CD8-positive, alpha-beta memory T cell (primary cell): ENCODE measurements around the gene KRT17. TPM values are rescaled to one million over a fixed set of nuclear protein-coding genes. Genes with fewer than 3 reads are reported as not detected.

Experiments
- CTCF ChIA-PET: fragments of 350-600 bp; sonication (Branson Sonifier 250); formaldehyde crosslinking; loops from one replicate; lab custom pipeline; 2021; ENCODE audit warnings: antibody characterized with exemption; lab: Charles Lee
- POLR2A ChIA-PET: fragments of 350-600 bp; sonication (Branson Sonifier 250); formaldehyde crosslinking; loops from one replicate; lab custom pipeline; 2021; ENCODE audit warnings: antibody characterized with exemption; lab: Charles Lee
- DNase-seq, 5 donors: peaks; one replicate each; pipeline versions ENCODE4 v3.0.0 to v3.0.0-alpha.2; 2020 to 2022; ENCODE audit warnings: mixed read lengths in 1 of 5
- H3K27ac ChIP-seq: one replicate; pipeline ENCODE4 v1.7.0; 2013; ENCODE audit warnings: low read depth, mild to moderate bottlenecking, low read length, moderate library complexity
- H3K27me3 ChIP-seq: 2 replicates; pipeline ENCODE4 v1.7.0; 2013; ENCODE audit warnings: low read length, mild to moderate bottlenecking; ENCODE audit not compliant: insufficient read depth, poor library complexity, severe bottlenecking
- H3K36me3 ChIP-seq: 2 replicates; pipeline ENCODE4 v1.7.0; 2013; ENCODE audit warnings: mild to moderate bottlenecking, low read length, moderate library complexity; ENCODE audit not compliant: insufficient read depth
- H3K4me1 ChIP-seq: 2 replicates; pipeline ENCODE4 v1.7.0; 2013; ENCODE audit warnings: mild to moderate bottlenecking, low read length, moderate library complexity; ENCODE audit not compliant: insufficient read depth
- H3K4me3 ChIP-seq: 2 replicates; pipeline ENCODE4 v1.7.0; 2013; ENCODE audit warnings: mild to moderate bottlenecking, low read length
- H3K9me3 ChIP-seq: 2 replicates; pipeline ENCODE4 v1.7.0; 2013; ENCODE audit warnings: mild to moderate bottlenecking, low read length
- H3K27ac Mint-ChIP-seq, 8 donors: one replicate each; pipeline ENCODE4 v1.8.0; 2020 to 2021; ENCODE audit warnings: mixed read lengths in 8 of 8, mild to moderate bottlenecking in 6 of 8, inconsistent platforms in 3 of 8, moderate library complexity in 3 of 8
- H3K27me3 Mint-ChIP-seq, 2 donors: one replicate each; pipeline ENCODE4 v1.8.0; 2020 to 2021; ENCODE audit warnings: mixed read lengths in 2 of 2, mild to moderate bottlenecking in 1 of 2, moderate library complexity in 1 of 2
- H3K36me3 Mint-ChIP-seq, 3 donors: one replicate each; pipeline ENCODE4 v1.8.0; 2020 to 2021; ENCODE audit warnings: mixed read lengths in 3 of 3, inconsistent platforms in 1 of 3, mild to moderate bottlenecking in 1 of 3
- H3K4me1 Mint-ChIP-seq, 3 donors: one replicate each; pipeline ENCODE4 v1.8.0; 2020 to 2021; ENCODE audit warnings: mixed read lengths in 3 of 3, inconsistent platforms in 1 of 3, mild to moderate bottlenecking in 1 of 3
- H3K4me3 Mint-ChIP-seq, 7 donors: one replicate each; pipeline ENCODE4 v1.8.0; 2020 to 2021; ENCODE audit warnings: mixed read lengths in 7 of 7, mild to moderate bottlenecking in 6 of 7, moderate library complexity in 4 of 7, inconsistent platforms in 2 of 7
- H3K9me3 Mint-ChIP-seq, 5 donors: one replicate each; pipeline ENCODE4 v1.8.0; 2020 to 2022; ENCODE audit warnings: mixed read lengths in 5 of 5, mild to moderate bottlenecking in 3 of 5, moderate library complexity in 2 of 5, inconsistent platforms in 1 of 5
- polyA plus RNA-seq: library from polyadenylated mRNA; unstranded; fragments of 300-500 nt; fragmentation: Illumina TruSeq; gene quantifications from one replicate; pipeline ENCODE4 v1.2.3, GENCODE V29; 2021
- total RNA-seq, 2 experiments: library from RNA; stranded (reverse); gene quantifications; one replicate each; pipeline ENCODE4 v1.2.3, GENCODE V29; 2021

The KRT17 gene
- total and polyA plus RNA-seq, 3 experiments from 2014 or later = 0.35 TPM; not detected in 2

- DNase-seq = no peak
- Histone ChIP-seq H3K4me3 (peak overlapping the region; percentile 78), H3K4me1 (peaks cover 14% of the 10 kb centered on the region), H3K27me3 (no peaks in the 10 kb centered on the region), H3K36me3 (no peaks in the 10 kb centered on the region), H3K9me3 (no peaks in the 10 kb centered on the region), H3K27ac (peak overlapping the region; percentile 86)
- Mint-ChIP-seq H3K36me3 (no peaks in the 10 kb centered on the region), H3K27ac (peak overlapping the region in 7 of 8 donors; percentile 91 to 99 (median 99)), H3K4me1 (peaks cover 19 to 29% (median 26%) of the 10 kb centered on the region in 3 donors), H3K4me3 (peak overlapping the region; percentile 87 to 95 (median 89)), H3K9me3 (no peaks in the 10 kb centered on the region), H3K27me3 (no peaks in the 10 kb centered on the region)
- ChIA-PET CTCF (interaction anchor here (0.7 to 13.9 kb wide), 22 partner anchors 9 to 1018 kb away, joined by 3 to 311 read pairs (median 4); partner anchors contain the start of genes EIF1, KRT19 and SMARCE1), POLR2A (interaction anchor here (0.7 to 5.0 kb wide), 5 partner anchors 14 to 758 kb away, joined by 3 to 104 read pairs (median 4); partner anchors contain the start of gene EIF1)
Observed at GRCh38 chr17:41664587-41665565, 40.5 kb upstream of the KRT17 start.

GRCh38 chr17:41664172-41664457, 39.7 kb upstream of the KRT17 start:
- H3K36me3 Mint-ChIP-seq = no peaks in the 10 kb centered on the region
- no peak for DNase-seq
- POLR2A ChIA-PET = interaction anchor here (5.0 kb wide), 1 partner anchor 26 kb away, joined by 104 read pairs; the partner anchor contains the start of gene EIF1
- H3K27me3 ChIP-seq = no peaks in the 10 kb centered on the region
- peaks cover 19 to 29% (median 26%) of the 10 kb centered on the region in 3 donors for H3K4me1 Mint-ChIP-seq
- peak overlapping the region in 3 of 7 donors; percentile 29 to 54 (median 52) for H3K4me3 Mint-ChIP-seq
- no peak overlapping the region for H3K27ac ChIP-seq
- CTCF ChIA-PET = interaction anchor here (0.7 to 13.9 kb wide), 5 partner anchors 14 to 808 kb away, joined by 3 to 311 read pairs (median 50); partner anchors contain the start of gene EIF1
- no peaks in the 10 kb centered on the region for H3K9me3 Mint-ChIP-seq
- H3K36me3 ChIP-seq = no peaks in the 10 kb centered on the region
- no peak overlapping the region for H3K4me3 ChIP-seq
- H3K27me3 Mint-ChIP-seq = no peaks in the 10 kb centered on the region
- peak overlapping the region in 2 of 8 donors; percentile 20 to 97 for H3K27ac Mint-ChIP-seq
- H3K9me3 ChIP-seq = no peaks in the 10 kb centered on the region
- peaks cover 14% of the 10 kb centered on the region for H3K4me1 ChIP-seq

- Mint-ChIP-seq H3K27ac (peak overlapping the region in 4 of 8 donors; percentile 42 to 97 (median 66)), H3K4me3 (peak overlapping the region in 5 of 7 donors; percentile 12 to 82 (median 38)), H3K36me3 (no peaks in the 10 kb centered on the region), H3K27me3 (no peaks in the 10 kb centered on the region), H3K9me3 (no peaks in the 10 kb centered on the region), H3K4me1 (peaks cover 19 to 29% (median 26%) of the 10 kb centered on the region in 3 donors)
- Histone ChIP-seq H3K27me3 (no peaks in the 10 kb centered on the region), H3K27ac (no peak overlapping the region), H3K4me1 (peaks cover 14% of the 10 kb centered on the region), H3K36me3 (no peaks in the 10 kb centered on the region), H3K4me3 (no peak overlapping the region), H3K9me3 (no peaks in the 10 kb centered on the region)
- CTCF ChIA-PET = interaction anchor here (0.7 to 13.9 kb wide), 34 partner anchors 9 to 868 kb away, joined by 3 to 311 read pairs (median 5); partner anchors contain the start of gene EIF1
- DNase-seq = no peak
- POLR2A ChIA-PET = interaction anchor here (0.9 to 5.0 kb wide), 5 partner anchors 15 to 845 kb away, joined by 3 to 104 read pairs (median 5); partner anchors contain the start of gene EIF1
Observed at GRCh38 chr17:41663451-41664171, 39.2 kb upstream of the KRT17 start.

- Mint-ChIP-seq H3K27ac (no peak overlapping the region), H3K27me3 (peaks cover 2 to 3% of the 10 kb centered on the region in 2 donors), H3K9me3 (no peaks in the 10 kb centered on the region), H3K36me3 (no peaks in the 10 kb centered on the region), H3K4me3 (no peak overlapping the region), H3K4me1 (peaks cover 5 to 6% (median 5%) of the 10 kb centered on the region in 3 donors)
- peaks cover 5% of the 10 kb centered on the region for H3K4me1 ChIP-seq
- H3K4me3 ChIP-seq = no peak overlapping the region
- ChIA-PET POLR2A (no interaction called here), CTCF (interaction anchor here (13.9 kb wide), 1 partner anchor 11 kb away, joined by 311 read pairs; no protein-coding TSS in a partner anchor)
- H3K36me3 ChIP-seq = no peaks in the 10 kb centered on the region
- no peaks in the 10 kb centered on the region for H3K9me3 ChIP-seq
- H3K27me3 ChIP-seq = no peaks in the 10 kb centered on the region
- no peak for DNase-seq
- H3K27ac ChIP-seq = no peak overlapping the region
Observed at GRCh38 chr17:41660221-41660711, 35.9 kb upstream of the KRT17 start.

GRCh38 chr17:41659427-41660212, 35.2 kb upstream of the KRT17 start:
- no peak overlapping the region for H3K27ac Mint-ChIP-seq
- H3K9me3 Mint-ChIP-seq = no peaks in the 10 kb centered on the region
- H3K27me3 Mint-ChIP-seq = peaks cover 2 to 3% of the 10 kb centered on the region in 2 donors
- ChIA-PET POLR2A (no interaction called here), CTCF (interaction anchor here (13.9 kb wide), 1 partner anchor 10 kb away, joined by 311 read pairs; no protein-coding TSS in a partner anchor)
- no peaks in the 10 kb centered on the region for H3K9me3 ChIP-seq
- no peak for DNase-seq
- H3K27ac ChIP-seq = no peak overlapping the region
- H3K4me1 Mint-ChIP-seq = peaks cover 0 to 6% (median 2%) of the 10 kb centered on the region in 3 donors
- H3K4me3 ChIP-seq = no peak overlapping the region
- no peaks in the 10 kb centered on the region for H3K36me3 Mint-ChIP-seq
- H3K27me3 ChIP-seq = no peaks in the 10 kb centered on the region
- H3K4me3 Mint-ChIP-seq = no peak overlapping the region
- H3K4me1 ChIP-seq = no peaks in the 10 kb centered on the region
- H3K36me3 ChIP-seq = no peaks in the 10 kb centered on the region

GRCh38 chr17:41658846-41659245, 34.5 kb upstream of the KRT17 start:
- Histone ChIP-seq H3K9me3 (no peaks in the 10 kb centered on the region), H3K4me3 (no peak overlapping the region), H3K36me3 (no peaks in the 10 kb centered on the region), H3K27ac (no peak overlapping the region), H3K4me1 (no peaks in the 10 kb centered on the region), H3K27me3 (no peaks in the 10 kb centered on the region)
- Mint-ChIP-seq H3K27ac (no peak overlapping the region), H3K36me3 (no peaks in the 10 kb centered on the region), H3K27me3 (peaks cover 2 to 3% of the 10 kb centered on the region in 2 donors), H3K4me3 (no peak overlapping the region), H3K9me3 (no peaks in the 10 kb centered on the region), H3K4me1 (peaks cover 0 to 6% (median 2%) of the 10 kb centered on the region in 3 donors)
- ChIA-PET POLR2A (no interaction called here), CTCF (interaction anchor here (1.9 kb wide), 1 partner anchor 10 kb away, joined by 17 read pairs; no protein-coding TSS in a partner anchor)
- no peak for DNase-seq

GRCh38 chr17:41657936-41658335, 33.6 kb upstream of the KRT17 start:
- Mint-ChIP-seq H3K9me3 (no peaks in the 10 kb centered on the region), H3K36me3 (no peaks in the 10 kb centered on the region), H3K4me3 (no peak overlapping the region), H3K4me1 (peaks cover 0 to 2% (median 0%) of the 10 kb centered on the region in 3 donors), H3K27me3 (peaks cover 2 to 3% of the 10 kb centered on the region in 2 donors), H3K27ac (no peak overlapping the region)
- Histone ChIP-seq H3K4me3 (no peak overlapping the region), H3K9me3 (no peaks in the 10 kb centered on the region), H3K4me1 (no peaks in the 10 kb centered on the region), H3K27me3 (no peaks in the 10 kb centered on the region), H3K36me3 (no peaks in the 10 kb centered on the region), H3K27ac (no peak overlapping the region)
- no peak for DNase-seq
- CTCF ChIA-PET = interaction anchor here (1.9 kb wide), 1 partner anchor 9 kb away, joined by 17 read pairs; no protein-coding TSS in a partner anchor
- POLR2A ChIA-PET = no interaction called here
